SK-N-DZ (cell line): Measurements from ENCODE around the gene IL1RAPL1.

Source experiments
- DNase-seq: peaks from one replicate; pipeline ENCODE4 v3.0.0-alpha.2; 2015; ENCODE audit warnings: low spot score

IL1RAPL1 gene

GRCh38 chrX:29870608-29871007 is 1283.4 kb downstream of the IL1RAPL1 start:
- no peak for DNase-seq

- no peak for DNase-seq
Measured at GRCh38 chrX:29872831-29873230, 1285.6 kb downstream of the IL1RAPL1 start.

GRCh38 chrX:29876733-29877132 is 1289.5 kb downstream of the IL1RAPL1 start:
- no peak for DNase-seq

GRCh38 chrX:29880977-29881376 is 1293.7 kb downstream of the IL1RAPL1 start:
- no peak for DNase-seq

- no peak for DNase-seq
Measured at GRCh38 chrX:29890004-29890403, 1302.8 kb downstream of the IL1RAPL1 start.

- no peak for DNase-seq
Measured at GRCh38 chrX:29890646-29891200, 1303.5 kb downstream of the IL1RAPL1 start.

- DNase-seq, result no peak
Measured at GRCh38 chrX:29902004-29902403, 1314.8 kb downstream of the IL1RAPL1 start.

GRCh38 chrX:29903360-29903759 is 1316.1 kb downstream of the IL1RAPL1 start:
- DNase-seq, result no peak

- DNase-seq, result no peak
Measured at GRCh38 chrX:29911673-29912072, 1324.4 kb downstream of the IL1RAPL1 start.

GRCh38 chrX:29913647-29914046 is 1326.4 kb downstream of the IL1RAPL1 start:
- no peak for DNase-seq

GRCh38 chrX:29922607-29923006 is 1335.4 kb downstream of the IL1RAPL1 start:
- no peak for DNase-seq

- DNase-seq, result no peak
Measured at GRCh38 chrX:29926056-29926455, 1338.8 kb downstream of the IL1RAPL1 start.

GRCh38 chrX:29926659-29927058 is 1339.4 kb downstream of the IL1RAPL1 start:
- no peak for DNase-seq

- no peak for DNase-seq
Measured at GRCh38 chrX:29935455-29935854, 1348.2 kb downstream of the IL1RAPL1 start.

- DNase-seq, result no peak
Measured at GRCh38 chrX:29940750-29941149, 1353.5 kb downstream of the IL1RAPL1 start.

- no peak for DNase-seq
Measured at GRCh38 chrX:29941287-29941686, 1354.0 kb downstream of the IL1RAPL1 start.

- no peak for DNase-seq
Measured at GRCh38 chrX:29947225-29947624, 1360.0 kb downstream of the IL1RAPL1 start.

- DNase-seq, result no peak
Measured at GRCh38 chrX:29948653-29949052, 1361.4 kb downstream of the IL1RAPL1 start.

- no peak for DNase-seq
Measured at GRCh38 chrX:29952016-29952415, 1364.8 kb downstream of the IL1RAPL1 start.

- DNase-seq, result no peak
Measured at GRCh38 chrX:29962061-29962460, 1374.8 kb downstream of the IL1RAPL1 start.

- no peak for DNase-seq
Measured at GRCh38 chrX:29965634-29966033, 1378.4 kb downstream of the IL1RAPL1 start.

- DNase-seq, result no peak
Measured at GRCh38 chrX:29992083-29992482, 1404.8 kb downstream of the IL1RAPL1 start.

- DNase-seq, result peak; percentile 5
Measured at GRCh38 chrX:30005813-30006212, 1418.6 kb downstream of the IL1RAPL1 start.
